Right forelimb (tissue), 1 donor: ENCODE measurements around the gene HOXB8.

Source experiments
- DNase-seq: peaks from one replicate; pipeline ENCODE4 v3.0.0-alpha.2; 2018

Gene HOXB8

GRCh38 chr17:48582750-48583069 lies 32.4 kb downstream of the HOXB8 start:
- DNase-seq: no peak

- no peak for DNase-seq
Measured at GRCh38 chr17:48579760-48580554, 35.1 kb downstream of the HOXB8 start.

GRCh38 chr17:48579471-48579759 lies 35.7 kb downstream of the HOXB8 start:
- DNase-seq: no peak

- no peak for DNase-seq
Measured at GRCh38 chr17:48578616-48579470, 36.2 kb downstream of the HOXB8 start.

- DNase-seq: no peak
Measured at GRCh38 chr17:48577946-48578615, 37.0 kb downstream of the HOXB8 start, which contains the start of gene HOXB4. Gene HOXB4, minus strand, starts transcription at chr17:48578350. Its CDS starts 31 bp downstream, at chr17:48578319.

- DNase-seq: no peak
Measured at GRCh38 chr17:48577330-48577945, 37.7 kb downstream of the HOXB8 start.

- DNase-seq: no peak
Measured at GRCh38 chr17:48576479-48577309, 38.4 kb downstream of the HOXB8 start.

- DNase-seq: no peak
Measured at GRCh38 chr17:48575673-48576478, 39.2 kb downstream of the HOXB8 start.

GRCh38 chr17:48575066-48575582 lies 40.0 kb downstream of the HOXB8 start:
- DNase-seq: no peak

GRCh38 chr17:48574505-48575065 lies 40.5 kb downstream of the HOXB8 start:
- DNase-seq: no peak

GRCh38 chr17:48571826-48572417 lies 43.2 kb downstream of the HOXB8 start:
- no peak for DNase-seq

GRCh38 chr17:48571024-48571818 lies 43.9 kb downstream of the HOXB8 start:
- no peak for DNase-seq

GRCh38 chr17:48570325-48571023 lies 44.6 kb downstream of the HOXB8 start:
- no peak for DNase-seq

GRCh38 chr17:48569674-48570324 lies 45.3 kb downstream of the HOXB8 start:
- no peak for DNase-seq

- DNase-seq: no peak
Measured at GRCh38 chr17:48569240-48569582, 45.9 kb downstream of the HOXB8 start.

GRCh38 chr17:48568499-48569239 lies 46.4 kb downstream of the HOXB8 start:
- DNase-seq: no peak

- DNase-seq: no peak
Measured at GRCh38 chr17:48567646-48568354, 47.3 kb downstream of the HOXB8 start.
